ENCODE results near the gene NEUROD2. TPM values are rescaled to one million over a fixed set of nuclear protein-coding genes. Genes with fewer than 3 reads are reported as not detected.

Gene NEUROD2
- total RNA-seq, result not detected in 2 replicates

GRCh38 chr17:39607851-39608130 lies at the start of gene NEUROD2:
TSS of gene NEUROD2 (minus strand) at chr17:39607920. CDS start at chr17:39606599, 1,321 bp downstream.

GRCh38 chr17:39636927-39637736 lies 29.4 kb upstream of the NEUROD2 start, which contains the start of gene STARD3:
TSS of gene STARD3 (plus strand) at chr17:39637144. CDS start at chr17:39653532, 16,388 bp downstream.

GRCh38 chr17:39626171-39627046 lies 18.7 kb upstream of the NEUROD2 start, which contains the start of gene PPP1R1B:
TSS of gene PPP1R1B (plus strand) at chr17:39626952. CDS start at chr17:39627393, 441 bp downstream.

Other genes starting within 250 kb of the NEUROD2 start
- gene FBXL20, start 206.3 kb downstream of the NEUROD2 start, total RNA-seq, result 11.9 and 12.5 TPM in 2 replicates
- 14.6 and 19.3 TPM in 2 replicates for gene MED1, start 156.7 kb downstream of the NEUROD2 start, total RNA-seq
- gene CDK12, start 146.4 kb downstream of the NEUROD2 start, total RNA-seq, result 13.4 and 16.6 TPM in 2 replicates
- 0.94 and 28.8 TPM in 2 replicates for gene PPP1R1B, start 19.0 kb upstream of the NEUROD2 start, total RNA-seq
- 22.5 and 47.8 TPM in 2 replicates for gene STARD3, start 29.2 kb upstream of the NEUROD2 start, total RNA-seq
- gene TCAP, start 57.4 kb upstream of the NEUROD2 start, total RNA-seq, result 0.12 and 3.8 TPM in 2 replicates
- gene PNMT, start 60.5 kb upstream of the NEUROD2 start, total RNA-seq, result 0.60 and 0.70 TPM in 2 replicates
- 10.6 and 16.0 TPM in 2 replicates for gene PGAP3, start 80.1 kb upstream of the NEUROD2 start, total RNA-seq
- 38.3 and 47.1 TPM in 2 replicates for gene ERBB2, start 92.1 kb upstream of the NEUROD2 start, total RNA-seq
- gene MIEN1, start 122.6 kb upstream of the NEUROD2 start, total RNA-seq, result 41.2 and 69.0 TPM in 2 replicates
- 0.70 TPM in 1 of 2 replicates, not detected in the other for gene GRB7, start 130.0 kb upstream of the NEUROD2 start, total RNA-seq